ENCODE measurements around the gene SERPINA6.

- TF ChIP-seq POLR2AphosphoS5 (IDR thresholded peaks at IDR 0.05; ENCODE audit: low read depth, low read length): no peak
- no peak for TF ChIP-seq TAF1 (IDR thresholded peaks at IDR 0.05; ENCODE audit: low read depth, low read length)
- TF ChIP-seq PAX5 (IDR thresholded peaks at IDR 0.05; ENCODE audit: insufficient read depth, low read length, severe bottlenecking): no peak
- TF ChIP-seq POLR2A (IDR thresholded peaks at IDR 0.05; ENCODE audit: low read depth, low read length): no peak
- TF ChIP-seq SPI1 (IDR thresholded peaks at IDR 0.05; ENCODE audit: low read depth, low read length): no peak
These were observed 8.2 kb downstream of the SERPINA6 start for GRCh38 chr14:94314890-94315289.

All from GM12891 (cell line).